Astrocyte (in vitro differentiated cells and primary cell): ENCODE data around the gene ELMO1. TPM values are rescaled to one million over a fixed set of nuclear protein-coding genes. Genes with fewer than 3 reads are reported as not detected.

Experiments
- DNase-seq: peaks from one replicate; pipeline ENCODE4 v3.0.0-alpha.2; 2010; ENCODE audit warnings: low read depth
- FAIRE-seq: peaks from 2 replicates; lab custom pipeline; 2011; peaks lifted over from hg19 to GRCh38; lab: Jason Lieb, UNC
- H2AFZ ChIP-seq: 2 replicates; pipeline ENCODE4 v1.6.0; 2012; ENCODE audit warnings: low read depth, low read length, inconsistent platforms
- H3K27ac ChIP-seq: 2 replicates; pipeline ENCODE4 v1.5.1; 2011; ENCODE audit warnings: low read depth, low read length, inconsistent platforms
- H3K27me3 ChIP-seq: 2 replicates; pipeline ENCODE4 v1.6.0; 2011; ENCODE audit warnings: low read length, inconsistent platforms; ENCODE audit not compliant: insufficient read depth
- H3K36me3 ChIP-seq: 2 replicates; pipeline ENCODE4 v1.5.1; 2011; ENCODE audit warnings: low read length, inconsistent platforms; ENCODE audit not compliant: insufficient read depth
- H3K4me1 ChIP-seq: 2 replicates; pipeline ENCODE4 v1.5.1; 2011; ENCODE audit warnings: low read length, inconsistent platforms; ENCODE audit not compliant: insufficient read depth
- H3K4me2 ChIP-seq: 2 replicates; pipeline ENCODE4 v1.6.0; 2012; ENCODE audit warnings: low read length, inconsistent platforms
- H3K4me3 ChIP-seq: 2 replicates; pipeline ENCODE4 v1.5.1; 2011; ENCODE audit warnings: low read depth, mild to moderate bottlenecking, low read length, inconsistent platforms; ENCODE audit not compliant: insufficient read depth
- H3K79me2 ChIP-seq: 2 replicates; pipeline ENCODE4 v1.6.0; 2012; ENCODE audit warnings: mild to moderate bottlenecking, low read length, inconsistent platforms; ENCODE audit not compliant: insufficient read depth
- H3K9ac ChIP-seq: 2 replicates; pipeline ENCODE4 v1.6.0; 2012; ENCODE audit warnings: mild to moderate bottlenecking, low read length, inconsistent platforms
- H3K9me3 ChIP-seq: 2 replicates; pipeline ENCODE4 v1.5.1; 2012; ENCODE audit warnings: low read depth, mild to moderate bottlenecking, low read length, inconsistent platforms; ENCODE audit not compliant: insufficient read depth
- H4K20me1 ChIP-seq: 2 replicates; pipeline ENCODE4 v1.6.0; 2012; ENCODE audit warnings: low read length, inconsistent platforms; ENCODE audit not compliant: insufficient read depth
- H3K27ac Mint-ChIP-seq: one replicate; pipeline ENCODE4 v1.8.0; 2021; ENCODE audit warnings: mild to moderate bottlenecking, mixed read lengths; ENCODE audit not compliant: unreplicated experiment
- H3K27me3 Mint-ChIP-seq: one replicate; pipeline ENCODE4 v1.8.0; 2021; ENCODE audit warnings: low read depth, mixed read lengths; ENCODE audit not compliant: unreplicated experiment
- H3K36me3 Mint-ChIP-seq: one replicate; pipeline ENCODE4 v1.8.0; 2021; ENCODE audit warnings: low read depth, mixed read lengths; ENCODE audit not compliant: unreplicated experiment
- H3K4me1 Mint-ChIP-seq: one replicate; pipeline ENCODE4 v1.8.0; 2021; ENCODE audit warnings: low read depth, mixed read lengths; ENCODE audit not compliant: unreplicated experiment
- H3K4me3 Mint-ChIP-seq: one replicate; pipeline ENCODE4 v1.8.0; 2021; ENCODE audit warnings: mild to moderate bottlenecking, moderate library complexity, mixed read lengths; ENCODE audit not compliant: unreplicated experiment
- H3K9me3 Mint-ChIP-seq: one replicate; pipeline ENCODE4 v1.8.0; 2021; ENCODE audit warnings: mild to moderate bottlenecking, mixed read lengths; ENCODE audit not compliant: unreplicated experiment
- EZH2 ChIP-seq: IDR thresholded peaks from 2 replicates; pipeline ENCODE4 v1.6.1; 2012; ENCODE audit warnings: mild to moderate bottlenecking, low read length, inconsistent platforms; ENCODE audit not compliant: insufficient read depth
- total RNA-seq: library from RNA; stranded (reverse); gene quantifications from 2 replicates; pipeline ENCODE4 v1.2.1, GENCODE V29; 2021
- TF ChIP-seq, protein P1 (sequence below): IDR thresholded peaks from 2 replicates; pipeline ENCODE4 v1.5.1; 2011; ENCODE audit warnings: low read depth, mild to moderate bottlenecking, inconsistent platforms, low read length, moderate library complexity; ENCODE audit not compliant: insufficient read depth

ELMO1 gene
- total RNA-seq, 1 donor from 2014 or later: 20.4 TPM

- Mint-ChIP-seq H3K27ac (no peak overlapping the region), H3K4me3 (no peak overlapping the region), H3K27me3 (no peaks in the 10 kb centered on the region), H3K4me1 (no peaks in the 10 kb centered on the region), H3K36me3 (no peaks in the 10 kb centered on the region), H3K9me3 (no peaks in the 10 kb centered on the region)
- H4K20me1 ChIP-seq: no peaks in the 10 kb centered on the region
- no peak overlapping the region for H2AFZ ChIP-seq
- FAIRE-seq (no peak), DNase-seq (no peak)
- no peaks in the 10 kb centered on the region for H3K27me3 ChIP-seq
- H3K79me2 ChIP-seq: no peaks in the 10 kb centered on the region
- H3K9ac ChIP-seq: no peak overlapping the region
- H3K4me2 ChIP-seq: no peak overlapping the region
- H3K4me1 ChIP-seq: peaks cover 4% of the 10 kb centered on the region
- no peaks in the 10 kb centered on the region for H3K9me3 ChIP-seq
- TF ChIP-seq, protein P1, sequence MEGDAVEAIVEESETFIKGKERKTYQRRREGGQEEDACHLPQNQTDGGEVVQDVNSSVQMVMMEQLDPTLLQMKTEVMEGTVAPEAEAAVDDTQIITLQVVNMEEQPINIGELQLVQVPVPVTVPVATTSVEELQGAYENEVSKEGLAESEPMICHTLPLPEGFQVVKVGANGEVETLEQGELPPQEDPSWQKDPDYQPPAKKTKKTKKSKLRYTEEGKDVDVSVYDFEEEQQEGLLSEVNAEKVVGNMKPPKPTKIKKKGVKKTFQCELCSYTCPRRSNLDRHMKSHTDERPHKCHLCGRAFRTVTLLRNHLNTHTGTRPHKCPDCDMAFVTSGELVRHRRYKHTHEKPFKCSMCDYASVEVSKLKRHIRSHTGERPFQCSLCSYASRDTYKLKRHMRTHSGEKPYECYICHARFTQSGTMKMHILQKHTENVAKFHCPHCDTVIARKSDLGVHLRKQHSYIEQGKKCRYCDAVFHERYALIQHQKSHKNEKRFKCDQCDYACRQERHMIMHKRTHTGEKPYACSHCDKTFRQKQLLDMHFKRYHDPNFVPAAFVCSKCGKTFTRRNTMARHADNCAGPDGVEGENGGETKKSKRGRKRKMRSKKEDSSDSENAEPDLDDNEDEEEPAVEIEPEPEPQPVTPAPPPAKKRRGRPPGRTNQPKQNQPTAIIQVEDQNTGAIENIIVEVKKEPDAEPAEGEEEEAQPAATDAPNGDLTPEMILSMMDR: no peak
- H3K27ac ChIP-seq: no peak overlapping the region
- H3K4me3 ChIP-seq: no peak overlapping the region
- H3K36me3 ChIP-seq: no peaks in the 10 kb centered on the region
These were observed 251.6 kb downstream of the ELMO1 start for GRCh38 chr7:37197108-37197507.

DNA sequence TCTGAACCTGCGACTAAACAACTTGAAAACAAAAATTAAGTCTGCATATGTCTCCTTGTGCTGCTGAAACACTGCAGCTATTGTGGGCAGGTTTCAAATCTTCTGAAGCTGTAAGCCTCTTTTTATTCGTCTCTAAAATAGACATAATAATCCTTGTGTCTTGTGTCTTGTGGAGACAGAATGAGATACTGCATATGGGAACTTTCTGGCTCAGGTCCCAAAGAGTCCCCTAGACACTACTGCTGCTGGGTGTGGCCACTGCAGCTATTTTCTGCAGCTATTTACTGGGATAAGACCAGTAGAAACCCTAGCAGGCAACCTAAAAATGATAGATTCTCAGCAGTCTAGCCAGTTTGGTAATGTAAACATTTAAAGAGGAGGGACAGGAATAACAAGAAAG lies 252.0 kb downstream of the ELMO1 start:
- no peak overlapping the region for H3K4me2 ChIP-seq
- no peak overlapping the region for H3K9ac ChIP-seq
- H3K79me2 ChIP-seq: no peaks in the 10 kb centered on the region
- no peak overlapping the region for H3K27ac ChIP-seq
- H3K27me3 ChIP-seq: no peaks in the 10 kb centered on the region
- TF ChIP-seq, protein P1: no peak
- TF ChIP-seq EZH2: no peak
- no peaks in the 10 kb centered on the region for H3K4me1 Mint-ChIP-seq
- no peak overlapping the region for H3K27ac Mint-ChIP-seq
- H3K27me3 Mint-ChIP-seq: no peaks in the 10 kb centered on the region
- H3K36me3 ChIP-seq: no peaks in the 10 kb centered on the region
- no peak overlapping the region for H3K4me3 Mint-ChIP-seq
- no peaks in the 10 kb centered on the region for H3K9me3 ChIP-seq
- no peak overlapping the region for H2AFZ ChIP-seq
- FAIRE-seq (no peak), DNase-seq (no peak)
- H3K4me3 ChIP-seq: no peak overlapping the region
- no peaks in the 10 kb centered on the region for H4K20me1 ChIP-seq
- peaks cover 4% of the 10 kb centered on the region for H3K4me1 ChIP-seq
- H3K9me3 Mint-ChIP-seq: no peaks in the 10 kb centered on the region
- no peaks in the 10 kb centered on the region for H3K36me3 Mint-ChIP-seq

DNA sequence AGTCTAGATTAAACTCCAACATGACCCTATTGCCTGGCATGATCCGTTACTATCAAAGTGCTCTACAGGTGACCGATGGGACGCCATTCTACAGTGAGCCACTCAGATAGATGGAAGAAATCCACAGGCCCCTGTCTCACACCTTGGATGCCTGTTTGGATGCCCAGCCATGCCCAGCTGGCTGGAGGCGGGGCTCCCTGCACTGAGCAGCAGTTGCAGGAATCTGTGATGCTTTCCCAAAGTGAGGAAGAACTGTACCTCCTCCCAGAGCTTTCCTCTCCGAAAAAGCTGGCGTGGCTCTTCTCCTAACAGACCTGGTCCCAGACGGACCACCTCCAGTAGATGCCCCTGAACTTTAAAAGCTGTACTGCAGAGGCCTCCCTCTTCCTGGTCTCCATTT lies 253.3 kb downstream of the ELMO1 start:
- Mint-ChIP-seq H3K27me3 (no peaks in the 10 kb centered on the region), H3K36me3 (no peaks in the 10 kb centered on the region), H3K4me1 (no peaks in the 10 kb centered on the region), H3K9me3 (no peaks in the 10 kb centered on the region), H3K4me3 (no peak overlapping the region), H3K27ac (no peak overlapping the region)
- H3K9me3 ChIP-seq: no peaks in the 10 kb centered on the region
- no peak for DNase-seq
- FAIRE-seq: no peak
- no peaks in the 10 kb centered on the region for H3K27me3 ChIP-seq
- TF ChIP-seq EZH2: no peak
- TF ChIP-seq, protein P1: no peak
- no peak overlapping the region for H2AFZ ChIP-seq
- H4K20me1 ChIP-seq: no peaks in the 10 kb centered on the region
- H3K4me2 ChIP-seq: no peak overlapping the region
- H3K4me3 ChIP-seq: no peak overlapping the region
- no peak overlapping the region for H3K27ac ChIP-seq
- H3K79me2 ChIP-seq: no peaks in the 10 kb centered on the region
- no peaks in the 10 kb centered on the region for H3K36me3 ChIP-seq
- H3K9ac ChIP-seq: no peak overlapping the region
- H3K4me1 ChIP-seq: no peaks in the 10 kb centered on the region
